ENCODE results near the gene IFNK. TPM values are rescaled to one million over a fixed set of nuclear protein-coding genes. Genes with fewer than 3 reads are reported as not detected.

Gene IFNK
- total RNA-seq, 1 experiment from 2014 or later, result not detected

GRCh38 chr9:27485158-27485557 lies 38.9 kb upstream of the IFNK start:
- no TSS peak for BruUV-seq (replicated peaks)
- Histone ChIP-seq H3K4me1 (ENCODE audit: insufficient read depth, low read length, poor library complexity, severe bottlenecking) (no peaks in the 10 kb centered on the region), H3K4me3 (ENCODE audit: low read depth, low read length, poor library complexity, severe bottlenecking) (no peak overlapping the region), H3K27me3 (replicated peaks; ENCODE audit: insufficient read depth, low read depth, low read length, poor library complexity) (no peaks in the 10 kb centered on the region), H3K27ac (ENCODE audit: low read depth, low read length, poor library complexity, severe bottlenecking) (no peak overlapping the region), H3K36me3 (ENCODE audit: insufficient read depth, low read length, poor library complexity, severe bottlenecking) (no peaks in the 10 kb centered on the region), H3K9me3 (ENCODE audit: low read depth, low read length, poor library complexity, severe bottlenecking) (no peaks in the 10 kb centered on the region)
- TF ChIP-seq EZH2 (IDR thresholded peaks at IDR 0.05; ENCODE audit: borderline replicate concordance, low read depth, low read length, poor library complexity, severe bottlenecking) (no peak), CTCF (conservative IDR thresholded peaks at IDR 0.05; ENCODE audit: low read depth, low read length) (no peak)
- ChIA-PET CTCF (no interaction called here), POLR2A (ENCODE audit: low non-redundant PET) (no interaction called here)
- intact Hi-C loops (cut with micrococcal nuclease; ENCODE audit: unreplicated experiment), result no loop called here
- no peak for DNase-seq (ENCODE audit: low spot score)

GRCh38 chr9:27487128-27487640 lies 36.9 kb upstream of the IFNK start:
- H3K4me3 ChIP-seq (ENCODE audit: low read depth, low read length, poor library complexity, severe bottlenecking), result no peak overlapping the region
- no peaks in the 10 kb centered on the region for H3K4me1 ChIP-seq (ENCODE audit: insufficient read depth, low read length, poor library complexity, severe bottlenecking)
- ChIA-PET CTCF (no interaction called here), POLR2A (ENCODE audit: low non-redundant PET) (no interaction called here)
- H3K9me3 ChIP-seq (ENCODE audit: low read depth, low read length, poor library complexity, severe bottlenecking), result no peaks in the 10 kb centered on the region
- TF ChIP-seq CTCF (conservative IDR thresholded peaks at IDR 0.05; ENCODE audit: low read depth, low read length), result no peak
- TF ChIP-seq EZH2 (IDR thresholded peaks at IDR 0.05; ENCODE audit: borderline replicate concordance, low read depth, low read length, poor library complexity, severe bottlenecking), result no peak
- H3K36me3 ChIP-seq (ENCODE audit: insufficient read depth, low read length, poor library complexity, severe bottlenecking), result no peaks in the 10 kb centered on the region
- intact Hi-C loops (cut with micrococcal nuclease; ENCODE audit: unreplicated experiment), result no loop called here
- no peaks in the 10 kb centered on the region for H3K27me3 ChIP-seq (replicated peaks; ENCODE audit: insufficient read depth, low read depth, low read length, poor library complexity)
- BruUV-seq (replicated peaks), result no TSS peak
- no peak overlapping the region for H3K27ac ChIP-seq (ENCODE audit: low read depth, low read length, poor library complexity, severe bottlenecking)
- no peak for DNase-seq (ENCODE audit: low spot score)

DNA sequence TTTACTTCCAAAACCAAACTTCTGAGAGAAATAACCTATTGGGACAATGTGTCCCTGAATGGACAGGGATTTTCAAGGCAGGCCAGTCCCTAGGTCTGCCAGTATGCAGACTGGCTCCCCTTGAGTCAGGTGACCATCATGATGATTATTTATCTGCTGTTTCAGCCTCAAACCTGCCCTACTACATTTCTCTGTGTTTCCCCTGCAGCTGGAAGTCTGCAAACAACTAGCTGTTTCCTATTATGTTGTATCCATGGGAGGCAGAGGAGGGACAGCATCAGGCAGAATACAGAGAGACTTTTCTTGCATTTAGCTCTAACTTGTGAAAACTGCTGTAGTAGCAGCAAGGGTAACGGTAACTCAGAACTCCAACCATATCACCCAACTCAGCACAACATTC lies 36.2 kb upstream of the IFNK start:
- TF ChIP-seq EZH2 (IDR thresholded peaks at IDR 0.05; ENCODE audit: borderline replicate concordance, low read depth, low read length, poor library complexity, severe bottlenecking) (no peak), CTCF (conservative IDR thresholded peaks at IDR 0.05; ENCODE audit: low read depth, low read length) (no peak)
- Histone ChIP-seq H3K4me1 (ENCODE audit: insufficient read depth, low read length, poor library complexity, severe bottlenecking) (no peaks in the 10 kb centered on the region), H3K36me3 (ENCODE audit: insufficient read depth, low read length, poor library complexity, severe bottlenecking) (no peaks in the 10 kb centered on the region), H3K4me3 (ENCODE audit: low read depth, low read length, poor library complexity, severe bottlenecking) (no peak overlapping the region), H3K27ac (ENCODE audit: low read depth, low read length, poor library complexity, severe bottlenecking) (no peak overlapping the region), H3K27me3 (replicated peaks; ENCODE audit: insufficient read depth, low read depth, low read length, poor library complexity) (no peaks in the 10 kb centered on the region), H3K9me3 (ENCODE audit: low read depth, low read length, poor library complexity, severe bottlenecking) (no peaks in the 10 kb centered on the region)
- no peak for DNase-seq (ENCODE audit: low spot score)
- intact Hi-C loops (cut with micrococcal nuclease; ENCODE audit: unreplicated experiment), result no loop called here
- ChIA-PET CTCF (no interaction called here), POLR2A (ENCODE audit: low non-redundant PET) (no interaction called here)
- BruUV-seq (replicated peaks), result no TSS peak

Measured in A673 (cell line).